Measurements from ENCODE around the gene IMP4. TPM values are rescaled to one million over a fixed set of nuclear protein-coding genes. Genes with fewer than 3 reads are reported as not detected.

Gene IMP4
- polyA plus RNA-seq, 3 donors = 57.6 to 81.2 (median 58.5) TPM

GRCh38 chr2:130381145-130381544, 38.4 kb downstream of the IMP4 start:
- peaks cover 33% of the 10 kb centered on the region for H3K4me1 Mint-ChIP-seq
- no peaks in the 10 kb centered on the region for H3K9me3 Mint-ChIP-seq
- peak overlapping the region in 3 of 7 donors; percentile 21 to 68 (median 41) for H3K27ac Mint-ChIP-seq
- intact Hi-C loops (cut with micrococcal nuclease) = no loop called here
- H2AFZ ChIP-seq (ENCODE audit: insufficient read depth, low read depth, low read length, poor library complexity, severe bottlenecking) = no peak overlapping the region
- H3K4me1 ChIP-seq (ENCODE audit: control insufficient read depth in 1 of 2, insufficient read depth in 2 of 2, low read length in 2 of 2) = peaks cover 24 to 31% of the 10 kb centered on the region in 2 donors
- H3K27me3 ChIP-seq (ENCODE audit: control insufficient read depth in 2 of 2, insufficient read depth in 2 of 2, low read length in 2 of 2) = no peaks in the 10 kb centered on the region
- H3K36me3 Mint-ChIP-seq = peaks cover 45 to 54% of the 10 kb centered on the region in 2 donors
- no peaks in the 10 kb centered on the region for H3K27me3 Mint-ChIP-seq (ENCODE audit: low read depth in 3 of 3)
- DNase-seq = no peak
- no peaks in the 10 kb centered on the region for H3K9me3 ChIP-seq (replicated peaks in 1 of 2; ENCODE audit: control insufficient read depth in 1 of 2, insufficient read depth in 1 of 2, low read length in 2 of 2)
- H3K27ac ChIP-seq (ENCODE audit: low read depth in 1 of 2, low read length in 2 of 2) = no peak overlapping the region
- peaks cover 74% of the 10 kb centered on the region for H3K79me2 ChIP-seq (ENCODE audit: insufficient read depth, low read length)
- WGBS (ENCODE audit: insufficient coverage) = 100% methylated on average over 3 of the region's 4 CpGs
- no peak for TF ChIP-seq CTCF (IDR thresholded peaks at IDR 0.05)
- H3K4me2 ChIP-seq (replicated peaks; ENCODE audit: extremely low read depth, low read length, poor library complexity, severe bottlenecking) = no peak overlapping the region
- H3K36me3 ChIP-seq (replicated peaks in 1 of 2; ENCODE audit: control insufficient read depth in 1 of 2, insufficient read depth in 2 of 2, low read length in 2 of 2) = peaks cover 28 to 69% of the 10 kb centered on the region in 2 donors
- no peak overlapping the region for H3K4me3 Mint-ChIP-seq
- peaks cover 69% of the 10 kb centered on the region for H4K20me1 ChIP-seq (ENCODE audit: insufficient read depth, low read length)
- no peak overlapping the region for H3K9ac ChIP-seq (ENCODE audit: insufficient read depth, low read length, poor library complexity, severe bottlenecking)
- no peak overlapping the region for H3K4me3 ChIP-seq (replicated peaks in 1 of 3; ENCODE audit: low read depth in 2 of 3, low read length in 3 of 3)

GRCh38 chr2:130381619-130382018, 38.9 kb downstream of the IMP4 start:
- H3K4me1 Mint-ChIP-seq = peaks cover 32% of the 10 kb centered on the region
- H2AFZ ChIP-seq (ENCODE audit: insufficient read depth, low read depth, low read length, poor library complexity, severe bottlenecking) = no peak overlapping the region
- no peak for TF ChIP-seq CTCF (IDR thresholded peaks at IDR 0.05)
- peaks cover 69% of the 10 kb centered on the region for H3K79me2 ChIP-seq (ENCODE audit: insufficient read depth, low read length)
- no peaks in the 10 kb centered on the region for H3K27me3 ChIP-seq (ENCODE audit: control insufficient read depth in 2 of 2, insufficient read depth in 2 of 2, low read length in 2 of 2)
- peaks cover 24 to 31% of the 10 kb centered on the region in 2 donors for H3K4me1 ChIP-seq (ENCODE audit: control insufficient read depth in 1 of 2, insufficient read depth in 2 of 2, low read length in 2 of 2)
- no peaks in the 10 kb centered on the region for H3K27me3 Mint-ChIP-seq (ENCODE audit: low read depth in 3 of 3)
- intact Hi-C loops (cut with micrococcal nuclease) = no loop called here
- H3K27ac ChIP-seq (ENCODE audit: low read depth in 1 of 2, low read length in 2 of 2) = no peak overlapping the region
- no peak overlapping the region for H3K4me2 ChIP-seq (replicated peaks; ENCODE audit: extremely low read depth, low read length, poor library complexity, severe bottlenecking)
- WGBS (ENCODE audit: insufficient coverage) = 83% methylated on average over 1 of the region's 4 CpGs
- no peak for DNase-seq
- H3K4me3 Mint-ChIP-seq = no peak overlapping the region
- H4K20me1 ChIP-seq (ENCODE audit: insufficient read depth, low read length) = peaks cover 64% of the 10 kb centered on the region
- peak overlapping the region in 1 of 7 donors; percentile 21 for H3K27ac Mint-ChIP-seq
- no peaks in the 10 kb centered on the region for H3K9me3 ChIP-seq (replicated peaks in 1 of 2; ENCODE audit: control insufficient read depth in 1 of 2, insufficient read depth in 1 of 2, low read length in 2 of 2)
- no peak overlapping the region for H3K4me3 ChIP-seq (replicated peaks in 1 of 3; ENCODE audit: low read depth in 2 of 3, low read length in 3 of 3)
- no peak overlapping the region for H3K9ac ChIP-seq (ENCODE audit: insufficient read depth, low read length, poor library complexity, severe bottlenecking)
- H3K9me3 Mint-ChIP-seq = no peaks in the 10 kb centered on the region
- H3K36me3 ChIP-seq (replicated peaks in 1 of 2; ENCODE audit: control insufficient read depth in 1 of 2, insufficient read depth in 2 of 2, low read length in 2 of 2) = peaks cover 26 to 64% of the 10 kb centered on the region in 2 donors
- H3K36me3 Mint-ChIP-seq = peaks cover 43 to 55% of the 10 kb centered on the region in 2 donors

Measured in CD14-positive monocyte (primary cell).